Panc1 (cell line): ENCODE measurements around the gene CUEDC1. TPM values are rescaled to one million over a fixed set of nuclear protein-coding genes. Genes with fewer than 3 reads are reported as not detected.

Experiments
- ATAC-seq: fragments of 200-7000 bp; cut with Tn5 transposase; 2 replicates; pipeline ENCODE4 v1.9.1; 2020; ENCODE audit warnings: mild to moderate bottlenecking, moderate library complexity
- BruUV-seq: library from RNA; stranded (reverse); fragments of 400-500 nt; replicated peaks from 2 replicates; lab custom pipeline; 2021; lab: Mats Ljungman, UMichigan
- CTCF ChIA-PET: fragments of 300-600 bp; sonication (Branson Sonifier 250); formaldehyde crosslinking; loops from one replicate; lab custom pipeline; 2022; ENCODE audit warnings: antibody characterized with exemption; lab: Charles Lee
- POLR2A ChIA-PET: fragments of 300-600 bp; sonication (Branson Sonifier 250); formaldehyde crosslinking; loops from one replicate; lab custom pipeline; 2022; ENCODE audit warnings: antibody characterized with exemption; lab: Charles Lee
- DNase-seq: peaks from one replicate; pipeline ENCODE4 v3.0.0-alpha.2; 2010; ENCODE audit warnings: low read depth, low spot score
- H3K27ac ChIP-seq: 2 replicates; pipeline ENCODE4 v1.5.1; 2011; ENCODE audit warnings: mild to moderate bottlenecking, low read length, inconsistent platforms
- H3K27me3 ChIP-seq: fragments of 200-500 bp; sonication (Bioruptor generic); 2 replicates; pipeline ENCODE4 v1.6.0; 2014; ENCODE audit warnings: low read length, inconsistent platforms; ENCODE audit not compliant: control insufficient read depth, insufficient read depth
- H3K36me3 ChIP-seq: fragments of 200-500 bp; sonication (Bioruptor generic); 2 replicates; pipeline ENCODE4 v1.5.1; 2014; ENCODE audit warnings: inconsistent platforms, mild to moderate bottlenecking, low read length, moderate library complexity; ENCODE audit not compliant: control insufficient read depth, insufficient read depth
- H3K4me1 ChIP-seq: 2 replicates; pipeline ENCODE4 v1.5.1; 2011; ENCODE audit warnings: inconsistent platforms, mild to moderate bottlenecking, low read length, moderate library complexity; ENCODE audit not compliant: control insufficient read depth, insufficient read depth
- H3K4me3 ChIP-seq, 2 experiments: 2 replicates each; pipeline ENCODE4 v1.5.1; 2011 to 2012; ENCODE audit warnings: low read depth in 2 of 2, low read length in 2 of 2, mild to moderate bottlenecking in 2 of 2, inconsistent platforms in 1 of 2, moderate library complexity in 1 of 2
- H3K9me3 ChIP-seq: fragments of 200-500 bp; sonication (Bioruptor generic); 2 replicates; pipeline ENCODE4 v1.5.1; 2014; ENCODE audit warnings: low read depth, mild to moderate bottlenecking, inconsistent platforms, low read length, moderate library complexity; ENCODE audit not compliant: control insufficient read depth, insufficient read depth
- POLR2AphosphoS5 ChIP-seq: IDR thresholded peaks from 2 replicates; pipeline ENCODE4 v1.6.1; 2012; ENCODE audit warnings: mild to moderate bottlenecking, low read depth, low read length, moderate library complexity
- SIN3A ChIP-seq: IDR thresholded peaks from 2 replicates; pipeline ENCODE4 v1.6.1; 2012; ENCODE audit warnings: low read depth, mild to moderate bottlenecking, low read length, moderate library complexity, borderline replicate concordance; ENCODE audit not compliant: insufficient read depth
- TCF7L2 ChIP-seq: IDR thresholded peaks from 2 replicates; pipeline ENCODE4 v1.6.1; 2011; ENCODE audit warnings: mild to moderate bottlenecking, low read depth, low read length, inconsistent platforms
- in situ Hi-C: cut with HindIII; loops from 2 replicates; pipeline ENCODE4 v1.10.0; 2016; ENCODE audit warnings: low sequenced_read_pairs, low pct_unique_long_range_greater_than_20kb
- intact Hi-C: fragments of 100-400 bp; cut with micrococcal nuclease; formaldehyde crosslinking; loops from one replicate; pipeline ENCODE4 v1.10.0; 2022; ENCODE audit not compliant: unreplicated experiment
- total RNA-seq: library from RNA; stranded (reverse); gene quantifications from one replicate; pipeline ENCODE4 v1.2.1, GENCODE V29; 2021; ENCODE audit not compliant: unreplicated experiment
- TF ChIP-seq, protein P1 (sequence below), 2 experiments: IDR thresholded peaks; 2 replicates each; pipeline ENCODE4 v1.6.1; 2011 to 2012; ENCODE audit warnings: low read depth in 2 of 2, control low read depth in 1 of 2, low read length in 1 of 2, mild to moderate bottlenecking in 1 of 2, moderate library complexity in 1 of 2; ENCODE audit not compliant: insufficient read depth in 1 of 2
- TF ChIP-seq, protein P2 (sequence below): fragments of 450-650 bp; IDR thresholded peaks from 2 replicates; pipeline ENCODE4 v1.5.1; 2017; ENCODE audit warnings: mild to moderate bottlenecking

CUEDC1 gene
- total RNA-seq, 1 experiment from 2014 or later, result 103 TPM

- Histone ChIP-seq H3K27me3 (no peaks in the 10 kb centered on the region), H3K4me1 (peaks cover 76% of the 10 kb centered on the region), H3K9me3 (no peaks in the 10 kb centered on the region), H3K36me3 (no peaks in the 10 kb centered on the region; the same call in 1 of the 2 replicates), H3K27ac (peak overlapping the region; percentile 98), H3K4me3 (peak overlapping the region; percentile 71 to 73)
- ChIA-PET POLR2A (interaction anchor here (0.7 to 0.8 kb wide), 2 partner anchors 14 to 33 kb away, joined by 3 to 4 read pairs; no protein-coding TSS in a partner anchor), CTCF (interaction anchor here (0.8 kb wide), 1 partner anchor 94 kb away, joined by 4 read pairs; no protein-coding TSS in a partner anchor)
- in situ Hi-C loops (no loop called here), intact Hi-C loops (no loop called here)
- DNase-seq, result no peak
- TF ChIP-seq TCF7L2 (no peak), POLR2AphosphoS5 (no peak), SIN3A (no peak)
- TF ChIP-seq, protein P1, sequence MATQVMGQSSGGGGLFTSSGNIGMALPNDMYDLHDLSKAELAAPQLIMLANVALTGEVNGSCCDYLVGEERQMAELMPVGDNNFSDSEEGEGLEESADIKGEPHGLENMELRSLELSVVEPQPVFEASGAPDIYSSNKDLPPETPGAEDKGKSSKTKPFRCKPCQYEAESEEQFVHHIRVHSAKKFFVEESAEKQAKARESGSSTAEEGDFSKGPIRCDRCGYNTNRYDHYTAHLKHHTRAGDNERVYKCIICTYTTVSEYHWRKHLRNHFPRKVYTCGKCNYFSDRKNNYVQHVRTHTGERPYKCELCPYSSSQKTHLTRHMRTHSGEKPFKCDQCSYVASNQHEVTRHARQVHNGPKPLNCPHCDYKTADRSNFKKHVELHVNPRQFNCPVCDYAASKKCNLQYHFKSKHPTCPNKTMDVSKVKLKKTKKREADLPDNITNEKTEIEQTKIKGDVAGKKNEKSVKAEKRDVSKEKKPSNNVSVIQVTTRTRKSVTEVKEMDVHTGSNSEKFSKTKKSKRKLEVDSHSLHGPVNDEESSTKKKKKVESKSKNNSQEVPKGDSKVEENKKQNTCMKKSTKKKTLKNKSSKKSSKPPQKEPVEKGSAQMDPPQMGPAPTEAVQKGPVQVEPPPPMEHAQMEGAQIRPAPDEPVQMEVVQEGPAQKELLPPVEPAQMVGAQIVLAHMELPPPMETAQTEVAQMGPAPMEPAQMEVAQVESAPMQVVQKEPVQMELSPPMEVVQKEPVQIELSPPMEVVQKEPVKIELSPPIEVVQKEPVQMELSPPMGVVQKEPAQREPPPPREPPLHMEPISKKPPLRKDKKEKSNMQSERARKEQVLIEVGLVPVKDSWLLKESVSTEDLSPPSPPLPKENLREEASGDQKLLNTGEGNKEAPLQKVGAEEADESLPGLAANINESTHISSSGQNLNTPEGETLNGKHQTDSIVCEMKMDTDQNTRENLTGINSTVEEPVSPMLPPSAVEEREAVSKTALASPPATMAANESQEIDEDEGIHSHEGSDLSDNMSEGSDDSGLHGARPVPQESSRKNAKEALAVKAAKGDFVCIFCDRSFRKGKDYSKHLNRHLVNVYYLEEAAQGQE (IDR thresholded peaks at IDR 0.05; ENCODE audit: insufficient read depth in 1 of 2, low read depth in 2 of 2, low read length in 1 of 2), result no peak
- TF ChIP-seq, protein P2, sequence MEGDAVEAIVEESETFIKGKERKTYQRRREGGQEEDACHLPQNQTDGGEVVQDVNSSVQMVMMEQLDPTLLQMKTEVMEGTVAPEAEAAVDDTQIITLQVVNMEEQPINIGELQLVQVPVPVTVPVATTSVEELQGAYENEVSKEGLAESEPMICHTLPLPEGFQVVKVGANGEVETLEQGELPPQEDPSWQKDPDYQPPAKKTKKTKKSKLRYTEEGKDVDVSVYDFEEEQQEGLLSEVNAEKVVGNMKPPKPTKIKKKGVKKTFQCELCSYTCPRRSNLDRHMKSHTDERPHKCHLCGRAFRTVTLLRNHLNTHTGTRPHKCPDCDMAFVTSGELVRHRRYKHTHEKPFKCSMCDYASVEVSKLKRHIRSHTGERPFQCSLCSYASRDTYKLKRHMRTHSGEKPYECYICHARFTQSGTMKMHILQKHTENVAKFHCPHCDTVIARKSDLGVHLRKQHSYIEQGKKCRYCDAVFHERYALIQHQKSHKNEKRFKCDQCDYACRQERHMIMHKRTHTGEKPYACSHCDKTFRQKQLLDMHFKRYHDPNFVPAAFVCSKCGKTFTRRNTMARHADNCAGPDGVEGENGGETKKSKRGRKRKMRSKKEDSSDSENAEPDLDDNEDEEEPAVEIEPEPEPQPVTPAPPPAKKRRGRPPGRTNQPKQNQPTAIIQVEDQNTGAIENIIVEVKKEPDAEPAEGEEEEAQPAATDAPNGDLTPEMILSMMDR, result no peak
- no TSS peak for BruUV-seq
- no peak for ATAC-seq
Measured at GRCh38 chr17:57953705-57954396, 1.4 kb downstream of the CUEDC1 start.

DNA sequence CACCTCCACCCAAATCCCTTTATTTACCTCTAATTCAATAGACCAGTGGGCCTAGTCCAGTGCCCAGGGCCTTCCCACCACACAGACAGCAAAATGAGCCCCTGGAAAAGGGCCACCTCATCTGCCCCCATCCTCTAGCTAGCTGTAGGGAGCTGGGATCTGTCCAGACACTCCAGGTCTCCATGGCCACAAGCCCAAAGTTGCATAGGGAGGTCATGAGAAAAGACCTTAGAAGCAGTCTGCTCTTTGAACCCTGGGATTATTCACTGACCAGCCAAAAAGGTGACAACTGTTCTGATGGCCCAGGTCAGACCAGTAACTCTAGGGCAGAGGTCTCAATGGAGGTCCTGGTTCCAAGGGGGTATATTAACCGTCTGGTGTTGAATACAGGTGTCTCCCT is 2.0 kb downstream of the CUEDC1 start:
- ChIA-PET CTCF (interaction anchor here (0.8 kb wide), 1 partner anchor 33 kb away, joined by 3 read pairs; no protein-coding TSS in a partner anchor), POLR2A (interaction anchor here (0.7 to 0.8 kb wide), 3 partner anchors 50 to 78 kb away, joined by 3 read pairs; partner anchors contain the start of gene SRSF1)
- no peak for DNase-seq
- TF ChIP-seq TCF7L2, result no peak
- TF ChIP-seq POLR2AphosphoS5, result no peak
- TF ChIP-seq, protein P1 (IDR thresholded peaks at IDR 0.05; ENCODE audit: insufficient read depth in 1 of 2, low read depth in 2 of 2, low read length in 1 of 2), result no peak
- TF ChIP-seq, protein P2, result no peak
- TF ChIP-seq SIN3A, result no peak
- Histone ChIP-seq H3K9me3 (no peaks in the 10 kb centered on the region), H3K27ac (peak overlapping the region; percentile 98), H3K4me1 (peaks cover 82% of the 10 kb centered on the region), H3K4me3 (peak overlapping the region in 1 of 2 experiments; percentile 71; a peak in 3 of 4 replicates), H3K27me3 (no peaks in the 10 kb centered on the region), H3K36me3 (no peaks in the 10 kb centered on the region; the same call in 1 of the 2 replicates)
- intact Hi-C loops (no loop called here), in situ Hi-C loops (no loop called here)
- BruUV-seq, result no TSS peak
- ATAC-seq, result no peak
